K562 (cell line): ENCODE results near the gene KIAA0930. TPM values are rescaled to one million over a fixed set of nuclear protein-coding genes. Genes with fewer than 3 reads are reported as not detected.

Experiments
- BRF2 ChIP-seq: IDR thresholded peaks from 3 replicates; pipeline ENCODE4 v1.6.1; 2011; ENCODE audit warnings: borderline replicate concordance, mild to moderate bottlenecking; ENCODE audit not compliant: insufficient read length, insufficient read depth
- CHD7 ChIP-seq: fragments of 200-600 bp; sonication (generic); IDR thresholded peaks from one replicate; pipeline ENCODE4 v1.6.1; 2012; ENCODE audit warnings: mild to moderate bottlenecking, low read depth, low read length, inconsistent platforms
- NFE2L1 ChIP-seq: fragments of 450-650 bp; IDR thresholded peaks from 2 replicates; pipeline ENCODE4 v1.6.1; 2016; ENCODE audit warnings: missing genetic modification characterization, low read depth, mild to moderate bottlenecking, missing compliant biosample characterization, moderate library complexity, borderline replicate concordance
- SAFB2 ChIP-seq: fragments of 200-400 bp; formaldehyde crosslinking; IDR thresholded peaks from 2 replicates; pipeline ENCODE4 v1.6.1; 2018; ENCODE audit warnings: borderline replicate concordance, low read length, low read depth, moderate library complexity; ENCODE audit not compliant: severe bottlenecking
- polyA plus RNA-seq, 8 experiments: library from polyadenylated mRNA; depleted of rRNA in 4 of 8; stranded (reverse) in 5 of 8; unstranded in 3 of 8; fragments of >200 nt; fragmentation: Nextera tagmentation in 2 of 8; fragmentation: Illumina TruSeq in 1 of 8; extraction: Ambion mirVana in 2 of 8; extraction: Trizol in 1 of 8; gene quantifications; 2 replicates each; pipeline versions ENCODE4 v1.2.1 to v1.2.3, GENCODE V29; 2011 to 2014; ENCODE audit warnings: inconsistent platforms in 1 of 8, missing spikeins in 1 of 8
- total RNA-seq, 7 experiments: library from RNA; depleted of rRNA in 6 of 7; stranded (reverse); fragments of >200 nt in 6 of 7; fragmentation: Illumina TruSeq in 2 of 7; extraction: Trizol in 2 of 7; gene quantifications; 2 replicates each; pipeline versions ENCODE4 v1.2.1 to v1.2.3, GENCODE V29; 2011 to 2021; ENCODE audit warnings: low replicate concordance in 1 of 7
- TF ChIP-seq, protein P1 (sequence below): fragments of 250-450 bp; sonication (Bioruptor Pico); IDR thresholded peaks from 2 replicates; pipeline ENCODE4 v1.8.0; 2021; ENCODE audit warnings: mild to moderate bottlenecking, moderate library complexity

Gene KIAA0930
- total and polyA plus RNA-seq, 9 of the 15 experiments (the other 6 are each of a cell fraction or from before 2014, with no cell fraction given) = 0.24 to 12.1 (median 6.4) TPM

DNA sequence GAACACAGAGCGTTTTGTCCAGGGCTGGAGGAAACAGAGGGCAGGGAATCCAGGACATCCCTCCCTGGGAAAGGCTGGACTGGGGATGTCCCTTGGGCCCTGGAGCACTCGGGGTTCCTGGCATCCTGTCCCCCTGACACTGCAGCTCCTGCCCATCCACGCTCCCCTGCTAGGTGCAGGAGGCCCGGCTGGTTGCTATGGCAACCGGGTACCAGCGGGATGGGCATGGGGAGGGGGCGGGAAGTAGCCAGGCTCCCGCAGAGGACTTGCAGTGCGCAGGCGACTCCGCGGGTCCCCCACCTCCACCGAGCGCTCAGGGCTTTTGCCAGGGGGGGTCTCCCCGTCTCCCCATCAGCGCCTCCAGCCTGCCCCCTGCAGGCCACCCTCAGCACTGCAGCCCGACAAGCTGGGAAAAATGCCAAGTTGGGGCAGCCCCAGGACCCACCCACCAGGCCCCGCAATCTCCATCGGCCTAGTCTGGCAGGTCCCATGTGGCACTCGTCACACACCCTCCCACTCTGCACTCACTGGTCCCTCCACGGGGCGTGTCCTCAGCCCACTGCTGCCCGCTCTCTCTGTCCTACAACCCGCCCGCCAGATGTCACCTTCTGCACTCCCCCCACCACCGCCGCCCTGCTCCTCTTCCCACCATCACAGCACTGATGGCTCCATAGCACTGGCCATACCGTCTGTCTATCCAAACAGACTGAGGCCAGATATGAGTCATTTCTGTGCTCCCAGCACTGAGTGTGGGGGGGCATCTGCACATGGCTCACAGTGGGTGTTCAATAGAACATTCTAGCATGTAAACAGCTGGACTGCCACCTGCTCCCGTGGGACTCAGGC lies 31.5 kb downstream of the KIAA0930 start (continued):
- no peak for TF ChIP-seq CHD7
- TF ChIP-seq NFE2L1 (tag) = no peak
- TF ChIP-seq BRF2 = no peak
- TF ChIP-seq, protein P1, sequence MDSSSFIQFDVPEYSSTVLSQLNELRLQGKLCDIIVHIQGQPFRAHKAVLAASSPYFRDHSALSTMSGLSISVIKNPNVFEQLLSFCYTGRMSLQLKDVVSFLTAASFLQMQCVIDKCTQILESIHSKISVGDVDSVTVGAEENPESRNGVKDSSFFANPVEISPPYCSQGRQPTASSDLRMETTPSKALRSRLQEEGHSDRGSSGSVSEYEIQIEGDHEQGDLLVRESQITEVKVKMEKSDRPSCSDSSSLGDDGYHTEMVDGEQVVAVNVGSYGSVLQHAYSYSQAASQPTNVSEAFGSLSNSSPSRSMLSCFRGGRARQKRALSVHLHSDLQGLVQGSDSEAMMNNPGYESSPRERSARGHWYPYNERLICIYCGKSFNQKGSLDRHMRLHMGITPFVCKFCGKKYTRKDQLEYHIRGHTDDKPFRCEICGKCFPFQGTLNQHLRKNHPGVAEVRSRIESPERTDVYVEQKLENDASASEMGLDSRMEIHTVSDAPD (CRISPR knock-in tag) = no peak
- TF ChIP-seq SAFB2 = no peak
